ENCODE measurements around the gene RRP1B. TPM values are rescaled to one million over a fixed set of nuclear protein-coding genes. Genes with fewer than 3 reads are reported as not detected.

RRP1B gene
- total RNA-seq, 4 donors from 2014 or later = 13.3 to 23.4 (median 22.5) TPM

DNA sequence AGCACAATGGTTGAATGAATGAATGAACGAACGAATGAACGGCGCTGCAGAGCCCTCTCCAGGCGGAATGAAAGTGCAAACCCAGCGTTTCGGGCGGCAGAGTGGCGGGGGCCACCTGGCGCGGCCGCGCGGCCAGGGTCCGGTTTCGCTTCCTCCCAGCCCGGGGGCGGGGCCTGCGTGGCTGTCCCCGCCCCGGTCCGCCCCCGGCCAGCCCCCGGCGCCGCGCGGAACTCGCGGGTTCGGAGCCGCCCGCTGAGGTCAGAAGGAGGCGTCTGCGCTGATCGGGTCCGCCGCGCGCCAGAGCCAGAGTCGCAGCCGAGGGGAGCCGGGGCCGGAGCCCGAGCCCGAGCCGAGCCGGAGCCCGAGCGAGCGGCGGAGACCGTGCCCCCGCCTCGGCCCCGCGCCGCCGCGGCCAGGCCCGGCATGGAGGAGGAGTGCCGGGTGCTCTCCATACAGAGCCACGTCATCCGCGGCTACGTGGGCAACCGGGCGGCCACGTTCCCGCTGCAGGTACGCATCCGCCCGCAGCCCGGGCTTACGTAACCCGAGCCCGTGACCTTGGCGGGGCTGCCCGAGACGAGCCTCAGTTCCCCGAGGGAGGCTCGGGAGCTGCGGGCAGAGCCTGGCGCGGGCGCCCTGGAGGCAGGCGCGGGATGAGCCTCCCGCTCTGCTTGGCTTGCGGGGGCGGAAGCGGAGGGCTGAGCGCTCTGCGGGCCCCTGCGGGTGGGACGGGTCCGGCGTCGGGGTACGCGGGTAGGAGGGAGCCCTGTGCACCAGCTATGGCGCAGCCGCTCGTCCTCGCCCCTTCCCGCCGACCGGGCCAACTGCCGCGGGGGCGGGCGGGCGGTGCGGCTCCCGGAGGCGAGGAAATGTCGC is 59.8 kb downstream of the RRP1B start, which contains the start of gene PDXK:
Gene PDXK (plus strand): TSS at position 258 of the 876 bp plus-strand sequence. CDS start 166 bp downstream, at position 424.
- TF ChIP-seq, protein P1, sequence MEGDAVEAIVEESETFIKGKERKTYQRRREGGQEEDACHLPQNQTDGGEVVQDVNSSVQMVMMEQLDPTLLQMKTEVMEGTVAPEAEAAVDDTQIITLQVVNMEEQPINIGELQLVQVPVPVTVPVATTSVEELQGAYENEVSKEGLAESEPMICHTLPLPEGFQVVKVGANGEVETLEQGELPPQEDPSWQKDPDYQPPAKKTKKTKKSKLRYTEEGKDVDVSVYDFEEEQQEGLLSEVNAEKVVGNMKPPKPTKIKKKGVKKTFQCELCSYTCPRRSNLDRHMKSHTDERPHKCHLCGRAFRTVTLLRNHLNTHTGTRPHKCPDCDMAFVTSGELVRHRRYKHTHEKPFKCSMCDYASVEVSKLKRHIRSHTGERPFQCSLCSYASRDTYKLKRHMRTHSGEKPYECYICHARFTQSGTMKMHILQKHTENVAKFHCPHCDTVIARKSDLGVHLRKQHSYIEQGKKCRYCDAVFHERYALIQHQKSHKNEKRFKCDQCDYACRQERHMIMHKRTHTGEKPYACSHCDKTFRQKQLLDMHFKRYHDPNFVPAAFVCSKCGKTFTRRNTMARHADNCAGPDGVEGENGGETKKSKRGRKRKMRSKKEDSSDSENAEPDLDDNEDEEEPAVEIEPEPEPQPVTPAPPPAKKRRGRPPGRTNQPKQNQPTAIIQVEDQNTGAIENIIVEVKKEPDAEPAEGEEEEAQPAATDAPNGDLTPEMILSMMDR (IDR thresholded peaks at IDR 0.05) = peak in 2 of 6 experiments; percentile 12 to 13
- peak in 3 of 4 donors; percentile 54 to 87 (median 78) for TF ChIP-seq POLR2A (IDR thresholded peaks at IDR 0.05)
- no peak for DNase-seq
- intact Hi-C loops (cut with DNase I) = no loop called here
- Histone ChIP-seq H3K36me3 (peaks cover 7 to 10% (median 8%) of the 10 kb centered on the region in 3 donors), H3K27me3 (no peaks in the 10 kb centered on the region), H3K9me3 (no peaks in the 10 kb centered on the region), H3K4me3 (peak within 1 kb of the TSS; percentile 69 to 96 (median 90)), H3K4me1 (peaks cover 32 to 49% (median 33%) of the 10 kb centered on the region in 3 donors), H3K27ac (peak within 1 kb of the TSS; percentile 91 to 96 (median 94))
- WGBS, 2 donors = no CpG with 5 or more reads among the region's 117 CpGs

DNA sequence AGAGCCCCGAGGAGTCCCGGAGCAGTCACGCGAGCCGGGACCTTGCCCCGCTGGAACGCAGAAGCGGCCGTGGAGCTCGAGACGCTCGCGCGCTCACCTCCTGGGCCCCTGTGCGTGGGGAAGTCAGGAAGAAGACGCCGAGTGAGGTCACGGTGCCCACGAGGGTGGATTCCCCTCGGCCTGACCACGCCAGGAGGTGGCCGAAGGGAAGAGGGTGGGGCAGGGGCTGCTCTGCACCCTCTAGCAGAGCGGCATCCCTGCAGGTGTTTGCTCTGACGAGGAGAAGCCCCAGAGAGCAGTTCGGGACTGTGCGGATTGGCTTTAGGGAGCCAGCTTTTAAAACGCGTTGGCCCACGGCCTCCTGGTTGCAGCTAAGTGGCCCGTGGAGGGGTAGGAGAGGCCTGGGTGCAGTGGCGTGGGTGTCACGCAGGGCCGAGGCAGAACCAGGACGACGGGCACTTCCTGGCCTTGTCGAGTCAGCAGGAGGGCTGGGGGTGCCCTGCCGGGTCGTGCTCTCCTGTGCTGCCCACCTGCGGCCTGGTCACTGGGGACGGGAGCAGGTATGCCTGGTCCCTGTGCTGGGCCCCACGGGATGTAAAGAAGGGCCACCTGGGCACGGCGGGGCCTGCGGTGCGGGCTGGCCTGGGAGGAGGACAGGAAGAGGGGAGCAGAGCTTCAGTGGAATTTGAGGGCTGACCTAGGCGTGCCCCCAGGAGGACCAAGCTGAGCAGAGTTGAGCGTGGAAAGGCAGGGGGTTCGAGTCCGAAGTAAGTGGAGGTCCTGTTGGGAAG is 60.6 kb downstream of the RRP1B start:
- intact Hi-C loops (cut with DNase I) = no loop called here
- Histone ChIP-seq H3K36me3 (peaks cover 9 to 16% (median 10%) of the 10 kb centered on the region in 3 donors), H3K4me3 (peak overlapping the region; percentile 69 to 96 (median 90)), H3K27me3 (no peaks in the 10 kb centered on the region), H3K9me3 (no peaks in the 10 kb centered on the region), H3K4me1 (peaks cover 32 to 57% (median 36%) of the 10 kb centered on the region in 3 donors), H3K27ac (peak overlapping the region; percentile 91 to 96 (median 94))
- TF ChIP-seq, protein P1 (IDR thresholded peaks at IDR 0.05) = no peak
- TF ChIP-seq POLR2A (IDR thresholded peaks at IDR 0.05) = no peak
- no peak for DNase-seq
- WGBS, 2 donors = 19% methylated on average over 20 of the region's 49 CpGs; no CpG with 5 or more reads in 1 of the 2 donors

DNA sequence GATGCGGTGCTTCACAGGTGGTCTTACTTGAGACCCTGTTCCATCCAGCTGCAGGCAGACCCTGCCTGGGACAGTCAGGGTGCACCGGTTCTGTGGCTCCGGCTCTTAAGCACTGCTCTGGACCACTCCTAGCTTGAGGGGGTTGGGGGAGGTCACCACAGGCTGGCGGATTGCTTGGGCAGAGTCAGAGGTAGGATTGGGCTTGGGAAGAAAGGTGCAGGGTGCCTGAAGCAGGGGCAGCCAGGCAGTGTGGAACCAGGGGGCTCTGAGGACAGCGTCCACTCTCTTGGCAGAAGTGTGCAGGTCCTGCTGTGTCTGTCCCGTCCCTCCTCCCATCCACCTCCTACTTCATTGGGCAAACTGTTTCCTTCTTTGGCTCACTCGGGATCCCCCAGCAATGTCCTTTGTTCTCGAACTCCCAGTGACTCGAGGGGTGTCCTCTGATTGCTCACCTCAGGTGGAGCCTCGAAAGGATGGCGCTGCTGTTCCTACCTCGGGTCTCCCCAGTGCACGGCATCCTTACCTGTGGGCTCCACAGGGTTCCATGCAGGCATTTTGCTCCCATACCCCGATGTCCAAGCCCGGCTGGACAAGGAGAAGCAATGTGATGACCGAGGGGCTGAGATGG is 61.3 kb downstream of the RRP1B start:
- TF ChIP-seq POLR2A (IDR thresholded peaks at IDR 0.05) = no peak
- TF ChIP-seq, protein P1 (IDR thresholded peaks at IDR 0.05) = no peak
- Histone ChIP-seq H3K4me1 (peaks cover 39 to 65% (median 43%) of the 10 kb centered on the region in 3 donors), H3K9me3 (no peaks in the 10 kb centered on the region), H3K27ac (peak overlapping the region; percentile 91 to 96 (median 94)), H3K36me3 (peaks cover 9 to 16% (median 10%) of the 10 kb centered on the region in 3 donors), H3K4me3 (peak overlapping the region; percentile 69 to 96 (median 90)), H3K27me3 (no peaks in the 10 kb centered on the region)
- no peak for DNase-seq
- 76% methylated on average over 13 of the region's 16 CpGs; no CpG with 5 or more reads in 1 of the 2 donors for WGBS, 2 donors
- intact Hi-C loops (cut with DNase I) = no loop called here

DNA sequence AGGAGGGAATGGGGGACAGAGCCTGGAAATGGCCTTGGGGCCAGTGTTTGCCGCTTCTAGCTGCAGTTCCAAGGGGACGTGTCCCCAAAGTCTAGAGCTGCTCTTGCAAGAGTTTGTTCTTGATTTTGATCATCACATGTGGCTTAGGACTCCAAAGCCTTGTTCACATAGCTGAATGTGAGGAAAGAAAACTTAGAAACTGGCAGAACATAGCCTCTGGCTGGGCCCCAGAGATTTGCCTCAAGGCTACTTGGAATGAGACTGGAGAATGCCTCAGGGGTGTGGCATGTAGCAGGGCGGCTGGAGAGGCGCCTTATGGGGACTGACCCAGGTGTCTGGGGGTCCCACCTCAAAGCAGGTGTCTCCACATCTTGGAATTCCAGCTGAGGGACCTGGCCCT is 61.8 kb downstream of the RRP1B start:
- Histone ChIP-seq H3K36me3 (peaks cover 9 to 16% (median 10%) of the 10 kb centered on the region in 3 donors), H3K27me3 (no peaks in the 10 kb centered on the region), H3K9me3 (no peaks in the 10 kb centered on the region), H3K27ac (peak overlapping the region in 2 of 4 donors; percentile 23 to 26), H3K4me1 (peaks cover 44 to 70% (median 49%) of the 10 kb centered on the region in 3 donors), H3K4me3 (peak overlapping the region in 1 of 4 donors; percentile 91)
- intact Hi-C loops (cut with DNase I) = no loop called here
- WGBS, 2 donors = 64 to 95% methylated on average over 2 to 4 of the region's 4 CpGs
- DNase-seq = no peak
- TF ChIP-seq, protein P1 (IDR thresholded peaks at IDR 0.05) = no peak
- TF ChIP-seq POLR2A (IDR thresholded peaks at IDR 0.05) = no peak

Data from esophagus squamous epithelium (tissue), 5 donors.